CD14-positive monocyte (primary cell): ENCODE data around the gene LCP1. TPM values are rescaled to one million over a fixed set of nuclear protein-coding genes. Genes with fewer than 3 reads are reported as not detected.

Experiments used
- DNase-seq, 3 donors: peaks; one replicate each; pipeline ENCODE4 v3.0.0-alpha.2; 2011 to 2022
- H2AFZ ChIP-seq: 2 replicates; pipeline ENCODE4 v1.6.0; 2012; ENCODE audit warnings: mild to moderate bottlenecking, low read depth, low read length, inconsistent platforms; ENCODE audit not compliant: insufficient read depth, poor library complexity, severe bottlenecking
- H3K27ac ChIP-seq, 2 donors: 1 replicate in 1 of 2; 2 replicates in 1 of 2; pipeline ENCODE4 v1.5.1; 2012 to 2013; ENCODE audit warnings: low read length in 2 of 2, control low read depth in 1 of 2, inconsistent platforms in 1 of 2, low read depth in 1 of 2, mild to moderate bottlenecking in 1 of 2
- H3K27me3 ChIP-seq, 2 donors: one replicate each; pipeline versions ENCODE4 v1.6.0 to v1.6.1; 2011 to 2013; ENCODE audit warnings: low read length in 2 of 2; ENCODE audit not compliant: control insufficient read depth in 2 of 2, insufficient read depth in 2 of 2
- H3K36me3 ChIP-seq, 2 donors: replicated peaks in 1 of 2; 1 replicate in 1 of 2; 2 replicates in 1 of 2; pipeline versions ENCODE4 v1.5.1 to v1.6.1; 2012 to 2013; ENCODE audit warnings: low read length in 2 of 2, control low read depth in 1 of 2, inconsistent platforms in 1 of 2, mild to moderate bottlenecking in 1 of 2; ENCODE audit not compliant: insufficient read depth in 2 of 2, control insufficient read depth in 1 of 2
- H3K4me1 ChIP-seq, 2 donors: 1 replicate in 1 of 2; 2 replicates in 1 of 2; pipeline versions ENCODE4 v1.5.1 to v1.6.1; 2012 to 2013; ENCODE audit warnings: low read length in 2 of 2, control low read depth in 1 of 2, inconsistent platforms in 1 of 2, mild to moderate bottlenecking in 1 of 2, moderate library complexity in 1 of 2; ENCODE audit not compliant: insufficient read depth in 2 of 2, control insufficient read depth in 1 of 2
- H3K4me2 ChIP-seq: replicated peaks from 2 replicates; pipeline ENCODE3; 2012; ENCODE audit warnings: low read length, moderate library complexity, mild to moderate bottlenecking; ENCODE audit not compliant: poor library complexity, severe bottlenecking; ENCODE audit errors: extremely low read depth
- H3K4me3 ChIP-seq, 3 experiments: fragments of 200-600 bp in 1 of 3; sonication (generic) in 1 of 3; replicated peaks in 1 of 3; 1 replicate in 2 of 3; 2 replicates in 1 of 3; pipeline ENCODE4 v1.5.1; 2011 to 2013; ENCODE audit warnings: low read length in 3 of 3, mild to moderate bottlenecking in 3 of 3, control low read depth in 2 of 3, low read depth in 2 of 3, inconsistent platforms in 1 of 3, moderate library complexity in 1 of 3
- H3K79me2 ChIP-seq: 2 replicates; pipeline ENCODE4 v1.6.0; 2012; ENCODE audit warnings: mild to moderate bottlenecking, control low read depth, inconsistent platforms, low read length, moderate library complexity; ENCODE audit not compliant: insufficient read depth
- H3K9ac ChIP-seq: 2 replicates; pipeline ENCODE4 v1.6.0; 2017; ENCODE audit warnings: low read length, mild to moderate bottlenecking; ENCODE audit not compliant: insufficient read depth, poor library complexity, severe bottlenecking
- H3K9me3 ChIP-seq, 2 donors: replicated peaks in 1 of 2; 1 replicate in 1 of 2; 2 replicates in 1 of 2; pipeline versions ENCODE4 v1.5.1 to v1.6.1; 2012 to 2013; ENCODE audit warnings: low read length in 2 of 2, control low read depth in 1 of 2; ENCODE audit not compliant: control insufficient read depth in 1 of 2, insufficient read depth in 1 of 2
- H4K20me1 ChIP-seq: 2 replicates; pipeline ENCODE4 v1.6.0; 2012; ENCODE audit warnings: mild to moderate bottlenecking, low read length, control low read depth, moderate library complexity; ENCODE audit not compliant: insufficient read depth
- H3K27ac Mint-ChIP-seq, 7 donors: one replicate each; pipeline ENCODE4 v1.8.0; 2020; ENCODE audit warnings: mild to moderate bottlenecking in 7 of 7, mixed read lengths in 7 of 7, moderate library complexity in 6 of 7, inconsistent platforms in 2 of 7
- H3K27me3 Mint-ChIP-seq, 3 donors: one replicate each; pipeline ENCODE4 v1.8.0; 2021 to 2022; ENCODE audit warnings: low read depth in 3 of 3, mild to moderate bottlenecking in 3 of 3, mixed read lengths in 3 of 3, moderate library complexity in 3 of 3, inconsistent platforms in 1 of 3
- H3K36me3 Mint-ChIP-seq, 2 donors: one replicate each; pipeline ENCODE4 v1.8.0; 2020; ENCODE audit warnings: mixed read lengths in 2 of 2, inconsistent platforms in 1 of 2, mild to moderate bottlenecking in 1 of 2
- H3K4me1 Mint-ChIP-seq: one replicate; pipeline ENCODE4 v1.8.0; 2020; ENCODE audit warnings: mild to moderate bottlenecking, mixed read lengths
- H3K4me3 Mint-ChIP-seq, 2 donors: one replicate each; pipeline ENCODE4 v1.8.0; 2020; ENCODE audit warnings: mild to moderate bottlenecking in 2 of 2, mixed read lengths in 2 of 2, moderate library complexity in 1 of 2
- H3K9me3 Mint-ChIP-seq, 7 donors: one replicate each; pipeline ENCODE4 v1.8.0; 2020 to 2022; ENCODE audit warnings: mixed read lengths in 7 of 7, mild to moderate bottlenecking in 6 of 7, moderate library complexity in 6 of 7, inconsistent platforms in 2 of 7
- WGBS: methylation state at CpG from one replicate; pipeline ENCODE4 v1.1.5; 2013; ENCODE audit warnings: missing lambda C conversion rate; ENCODE audit not compliant: insufficient coverage; 5-methylcytosine and 5-hydroxymethylcytosine counted together
- intact Hi-C, 2 donors: fragments of 100-400 bp; cut with micrococcal nuclease; formaldehyde crosslinking; loops; one replicate each; pipeline versions ENCODE4 v1.15.0 to v1.15.1; 2023
- polyA plus RNA-seq, 3 donors: library from polyadenylated mRNA; depleted of rRNA in 1 of 3; unstranded in 2 of 3; stranded (reverse) in 1 of 3; fragments of 300-500 nt in 2 of 3; fragments of >200 nt in 1 of 3; fragmentation: Illumina TruSeq in 2 of 3; gene quantifications; 1 replicate in 2 of 3; 2 replicates in 1 of 3; pipeline ENCODE4 v1.2.3, GENCODE V29; 2012 to 2021
- TF ChIP-seq, protein P1 (sequence below): fragments of 200-600 bp; IDR thresholded peaks from one replicate; pipeline ENCODE4 v1.8.0; 2022; ENCODE audit warnings: antibody characterized with exemption, mild to moderate bottlenecking

Gene LCP1
- polyA plus RNA-seq, 3 donors, result 653 to 2,003 (median 1,636) TPM

DNA sequence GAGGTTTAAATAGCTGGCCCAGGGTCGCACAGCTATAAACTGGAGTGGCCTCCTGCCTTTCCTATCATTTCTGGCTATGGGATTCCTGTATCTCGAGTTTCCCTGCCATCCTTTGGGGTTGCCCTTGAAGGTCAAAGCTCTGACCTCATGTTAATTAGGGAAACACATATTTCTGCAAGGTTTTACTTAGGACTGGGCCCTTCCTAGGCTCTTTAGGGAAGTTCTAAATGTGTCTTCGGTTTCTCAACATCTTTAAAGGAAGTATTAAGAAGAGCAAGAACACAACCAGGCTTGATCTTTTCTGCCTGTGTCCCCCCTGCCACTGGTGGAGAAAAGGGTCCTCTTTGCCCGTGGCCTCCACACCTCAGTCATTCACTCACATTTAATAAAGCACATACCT is 10.8 kb downstream of the LCP1 start:
- WGBS, result 3% methylated on average over 3 of the region's 4 CpGs
- Mint-ChIP-seq H3K4me3 (peak overlapping the region; percentile 71 to 90), H3K36me3 (peaks cover 64 to 80% of the 10 kb centered on the region in 2 donors), H3K27ac (peak overlapping the region; percentile 96 to 99 (median 98)), H3K4me1 (peaks cover 99% of the 10 kb centered on the region), H3K27me3 (peaks cover 0 to 3% (median 0%) of the 10 kb centered on the region in 3 donors), H3K9me3 (peaks cover 0 to 2% (median 0%) of the 10 kb centered on the region in 7 donors)
- Histone ChIP-seq H3K4me2 (peak overlapping the region; percentile 97), H3K27ac (peak overlapping the region; percentile 90 to 95), H3K4me3 (peak overlapping the region; percentile 20 to 98 (median 45)), H3K9ac (no peak overlapping the region), H3K9me3 (no peaks in the 10 kb centered on the region), H3K4me1 (peaks cover 95 to 100% of the 10 kb centered on the region in 2 donors), H3K79me2 (peaks cover 97% of the 10 kb centered on the region), H3K36me3 (peaks cover 24 to 35% of the 10 kb centered on the region in 2 donors), H2AFZ (no peak overlapping the region), H4K20me1 (peaks cover 96% of the 10 kb centered on the region), H3K27me3 (no peaks in the 10 kb centered on the region)
- TF ChIP-seq, protein P1, sequence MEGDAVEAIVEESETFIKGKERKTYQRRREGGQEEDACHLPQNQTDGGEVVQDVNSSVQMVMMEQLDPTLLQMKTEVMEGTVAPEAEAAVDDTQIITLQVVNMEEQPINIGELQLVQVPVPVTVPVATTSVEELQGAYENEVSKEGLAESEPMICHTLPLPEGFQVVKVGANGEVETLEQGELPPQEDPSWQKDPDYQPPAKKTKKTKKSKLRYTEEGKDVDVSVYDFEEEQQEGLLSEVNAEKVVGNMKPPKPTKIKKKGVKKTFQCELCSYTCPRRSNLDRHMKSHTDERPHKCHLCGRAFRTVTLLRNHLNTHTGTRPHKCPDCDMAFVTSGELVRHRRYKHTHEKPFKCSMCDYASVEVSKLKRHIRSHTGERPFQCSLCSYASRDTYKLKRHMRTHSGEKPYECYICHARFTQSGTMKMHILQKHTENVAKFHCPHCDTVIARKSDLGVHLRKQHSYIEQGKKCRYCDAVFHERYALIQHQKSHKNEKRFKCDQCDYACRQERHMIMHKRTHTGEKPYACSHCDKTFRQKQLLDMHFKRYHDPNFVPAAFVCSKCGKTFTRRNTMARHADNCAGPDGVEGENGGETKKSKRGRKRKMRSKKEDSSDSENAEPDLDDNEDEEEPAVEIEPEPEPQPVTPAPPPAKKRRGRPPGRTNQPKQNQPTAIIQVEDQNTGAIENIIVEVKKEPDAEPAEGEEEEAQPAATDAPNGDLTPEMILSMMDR, result no peak
- peak; percentile 51 to 87 (median 86) for DNase-seq
- intact Hi-C loops, result loop anchor here in 1 of 2 donors (10.0 kb wide), 1 partner anchor 234 kb away; no protein-coding TSS in a partner anchor

DNA sequence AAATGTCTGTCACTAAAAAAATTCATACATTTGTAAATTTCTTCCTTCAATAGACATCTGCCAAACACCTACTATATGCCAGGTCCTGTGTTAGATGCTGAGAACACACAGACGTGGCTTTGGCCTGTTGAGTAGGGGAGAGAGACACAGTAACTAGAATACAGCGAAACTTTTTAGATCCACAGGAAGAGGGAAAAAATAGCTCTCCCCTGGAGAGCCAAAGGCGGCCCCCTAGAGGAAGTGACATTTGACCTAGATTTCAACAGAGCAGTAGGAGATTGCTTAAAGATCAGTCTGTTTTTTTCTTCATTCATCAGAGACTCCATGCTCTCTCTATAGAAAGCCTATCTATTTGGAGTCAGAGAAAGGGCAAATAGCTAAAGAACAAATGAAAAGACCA is 11.3 kb downstream of the LCP1 start:
- H4K20me1 ChIP-seq, result peaks cover 96% of the 10 kb centered on the region
- WGBS, result 0% methylated on average over 2 of the region's 3 CpGs
- H3K9me3 ChIP-seq, result no peaks in the 10 kb centered on the region
- peak overlapping the region; percentile 0 to 98 (median 30) for H3K4me3 ChIP-seq
- H3K27me3 Mint-ChIP-seq, result peaks cover 0 to 3% (median 0%) of the 10 kb centered on the region in 3 donors
- DNase-seq, result peak; percentile 33 to 71 (median 64)
- no peak overlapping the region for H3K9ac ChIP-seq
- H2AFZ ChIP-seq, result no peak overlapping the region
- TF ChIP-seq, protein P1, result no peak
- H3K27ac ChIP-seq, result peak overlapping the region; percentile 90 to 95
- peaks cover 65 to 80% of the 10 kb centered on the region in 2 donors for H3K36me3 Mint-ChIP-seq
- peaks cover 100% of the 10 kb centered on the region for H3K4me1 Mint-ChIP-seq
- H3K79me2 ChIP-seq, result peaks cover 97% of the 10 kb centered on the region
- peak overlapping the region; percentile 31 to 74 for H3K4me3 Mint-ChIP-seq
- intact Hi-C loops, result loop anchor here in 1 of 2 donors (10.0 kb wide), 1 partner anchor 234 kb away; no protein-coding TSS in a partner anchor
- peaks cover 96 to 100% of the 10 kb centered on the region in 2 donors for H3K4me1 ChIP-seq
- no peaks in the 10 kb centered on the region for H3K27me3 ChIP-seq
- peak overlapping the region; percentile 96 to 99 (median 98) for H3K27ac Mint-ChIP-seq
- peak overlapping the region; percentile 97 for H3K4me2 ChIP-seq
- H3K9me3 Mint-ChIP-seq, result peaks cover 0 to 2% (median 0%) of the 10 kb centered on the region in 7 donors
- peaks cover 24 to 39% of the 10 kb centered on the region in 2 donors for H3K36me3 ChIP-seq
